GM18508 (cell line): Measurements from ENCODE around the gene SLC24A4.

Experiments
- ATAC-seq: cut with Tn5 transposase; IDR thresholded peaks from one replicate; pipeline ENCODE4 v1.9.1; 2021; ENCODE audit warnings: moderate number of reproducible peaks; ENCODE audit not compliant: insufficient read depth, unreplicated experiment

The SLC24A4 gene, protein sequence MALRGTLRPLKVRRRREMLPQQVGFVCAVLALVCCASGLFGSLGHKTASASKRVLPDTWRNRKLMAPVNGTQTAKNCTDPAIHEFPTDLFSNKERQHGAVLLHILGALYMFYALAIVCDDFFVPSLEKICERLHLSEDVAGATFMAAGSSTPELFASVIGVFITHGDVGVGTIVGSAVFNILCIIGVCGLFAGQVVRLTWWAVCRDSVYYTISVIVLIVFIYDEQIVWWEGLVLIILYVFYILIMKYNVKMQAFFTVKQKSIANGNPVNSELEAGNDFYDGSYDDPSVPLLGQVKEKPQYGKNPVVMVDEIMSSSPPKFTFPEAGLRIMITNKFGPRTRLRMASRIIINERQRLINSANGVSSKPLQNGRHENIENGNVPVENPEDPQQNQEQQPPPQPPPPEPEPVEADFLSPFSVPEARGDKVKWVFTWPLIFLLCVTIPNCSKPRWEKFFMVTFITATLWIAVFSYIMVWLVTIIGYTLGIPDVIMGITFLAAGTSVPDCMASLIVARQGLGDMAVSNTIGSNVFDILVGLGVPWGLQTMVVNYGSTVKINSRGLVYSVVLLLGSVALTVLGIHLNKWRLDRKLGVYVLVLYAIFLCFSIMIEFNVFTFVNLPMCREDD

GRCh38 chr14:92323011-92323915 is at the start of gene SLC24A4:
SLC24A4 (plus strand) TSS chr14:92323165; CDS start chr14:92323831, 666 bp downstream.
- no peak for ATAC-seq

GRCh38 chr14:92273166-92273565 is 49.8 kb upstream of the SLC24A4 start:
- ATAC-seq: no peak

DNA sequence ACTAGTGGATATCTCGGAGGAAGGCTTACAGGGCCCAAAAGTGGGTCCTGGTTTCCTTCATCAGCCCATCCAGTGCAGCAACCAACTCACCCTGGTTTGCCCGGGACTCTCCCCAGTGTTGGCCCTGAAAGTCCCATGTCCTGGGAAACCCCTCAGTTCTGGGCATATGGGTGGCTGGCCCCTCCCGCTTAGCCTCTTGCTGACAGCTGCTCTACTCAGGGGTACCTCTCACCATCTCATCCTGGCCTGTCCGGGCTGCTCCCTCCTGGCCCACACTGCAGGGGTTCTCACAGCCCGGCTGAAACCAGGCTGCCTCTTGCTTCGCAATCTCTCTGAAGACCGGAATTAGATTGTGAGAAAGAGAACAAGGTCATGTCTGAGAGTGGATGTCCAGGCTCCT is 48.9 kb upstream of the SLC24A4 start:
- no peak for ATAC-seq

DNA sequence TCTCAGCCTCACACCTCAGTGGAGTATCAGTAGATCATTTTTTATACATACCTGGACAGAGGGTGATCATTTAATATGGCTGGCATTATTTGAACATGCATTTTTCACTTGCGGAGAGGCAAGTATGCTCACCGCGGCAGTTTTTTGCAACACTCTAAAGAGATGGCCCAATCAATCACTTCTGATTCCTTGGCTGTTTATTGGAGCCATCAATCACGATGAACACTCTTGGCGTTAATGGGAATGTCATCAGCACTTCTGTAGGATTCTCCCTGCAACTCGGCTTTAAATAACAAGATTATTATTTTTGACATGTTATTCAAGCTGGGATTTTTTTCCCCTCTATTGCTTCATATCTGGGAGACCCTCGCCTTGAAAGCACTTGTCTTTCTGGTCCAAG is 46.9 kb upstream of the SLC24A4 start:
- ATAC-seq: no peak

GRCh38 chr14:92277031-92277430 is 45.9 kb upstream of the SLC24A4 start:
- ATAC-seq: no peak

DNA sequence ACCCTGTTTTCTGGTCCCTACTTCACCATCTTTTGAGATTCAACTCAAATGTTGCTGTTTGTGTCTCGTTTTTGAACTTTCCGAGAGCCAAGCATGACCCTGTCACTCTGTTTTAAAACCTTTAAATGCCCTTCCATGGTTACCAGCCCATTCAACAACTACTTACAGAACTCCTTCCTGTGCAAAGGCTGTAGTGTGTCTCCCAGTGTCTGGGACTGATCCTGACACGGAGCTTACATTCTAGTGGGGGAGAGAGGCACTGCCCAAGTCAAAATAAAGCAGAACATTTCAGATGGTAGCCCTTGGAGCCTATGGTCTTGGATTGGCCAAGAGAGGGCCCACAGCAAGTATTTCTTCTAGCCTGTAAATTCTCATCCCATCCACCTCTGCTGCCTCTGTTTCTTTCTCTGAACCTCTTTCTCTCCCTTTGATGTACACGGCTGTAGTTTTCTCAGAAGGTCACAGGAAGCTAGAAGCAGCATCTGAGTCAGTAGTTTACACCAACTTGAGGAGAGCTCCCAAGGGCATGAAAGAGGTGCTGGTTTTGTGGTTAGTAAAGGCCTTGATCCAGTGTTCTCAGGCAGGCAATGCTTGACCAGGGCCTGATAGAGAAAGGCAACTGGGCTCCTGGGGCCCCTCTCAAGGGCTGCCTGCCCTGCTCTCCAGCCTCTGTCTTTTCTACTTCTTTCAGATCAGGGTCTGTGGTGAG is 42.3 kb upstream of the SLC24A4 start:
- ATAC-seq: no peak

GRCh38 chr14:92282669-92283068 is 40.3 kb upstream of the SLC24A4 start:
- ATAC-seq: no peak

DNA sequence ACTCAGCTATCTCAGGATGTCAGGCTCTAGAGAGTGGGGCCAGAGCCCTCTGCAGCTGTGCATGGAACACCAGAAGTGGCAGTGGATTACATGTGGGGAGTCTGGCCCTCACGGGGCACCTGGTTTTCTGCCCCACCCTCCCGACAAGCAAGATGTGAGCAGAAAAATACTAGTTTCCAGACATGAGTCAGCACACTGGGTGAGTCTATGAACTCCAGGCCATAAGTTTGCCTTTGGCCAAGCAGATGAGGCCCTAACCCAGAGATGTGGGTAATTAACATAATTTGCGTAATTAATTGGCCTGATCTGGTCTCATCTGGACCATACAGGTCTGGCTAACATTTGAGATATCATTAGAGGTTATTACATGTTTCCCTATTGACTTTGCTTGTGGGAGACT is 37.7 kb upstream of the SLC24A4 start:
- ATAC-seq: no peak

DNA sequence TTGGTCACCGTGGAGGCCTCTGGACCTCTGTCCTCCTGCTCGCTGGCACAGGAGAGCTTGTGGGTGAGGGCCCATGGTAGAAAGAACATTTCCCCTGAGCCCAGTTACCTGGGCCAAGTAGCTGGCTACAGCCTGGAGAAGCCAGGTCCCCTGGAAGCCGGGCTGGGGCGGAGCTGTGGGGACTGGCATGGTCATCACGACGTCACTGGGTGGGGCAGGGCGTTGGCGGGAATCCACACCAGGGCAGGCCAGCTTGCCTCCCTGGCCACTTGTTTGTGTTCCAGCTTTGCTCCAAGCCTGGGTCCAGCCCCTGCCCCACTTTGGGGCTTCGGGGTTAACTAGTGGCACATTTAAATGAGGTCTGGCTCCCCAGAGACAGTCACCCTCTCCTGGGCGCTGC is 35.0 kb upstream of the SLC24A4 start:
- no peak for ATAC-seq

- no peak for ATAC-seq
Measured at GRCh38 chr14:92288994-92289660, 33.8 kb upstream of the SLC24A4 start.

GRCh38 chr14:92292673-92293072 is 30.3 kb upstream of the SLC24A4 start:
- no peak for ATAC-seq

DNA sequence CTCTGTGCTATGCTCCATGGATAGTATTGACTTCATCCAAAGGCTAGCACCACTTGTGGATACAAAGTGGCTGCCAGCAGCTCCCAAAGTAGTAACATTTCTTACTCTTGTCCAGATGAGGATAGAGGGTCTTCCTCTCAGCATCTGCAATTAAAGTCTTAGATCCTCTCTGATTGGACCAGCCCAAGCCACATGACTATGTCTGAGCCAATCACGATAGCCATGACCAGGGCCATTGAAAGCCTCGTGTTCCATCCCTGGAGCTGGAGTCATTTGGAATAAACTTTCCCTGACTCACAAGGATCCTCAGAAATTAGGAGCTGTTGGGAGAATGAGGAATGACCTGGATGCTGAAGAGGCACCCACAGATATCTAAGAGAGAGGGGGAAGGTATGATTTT is 28.5 kb upstream of the SLC24A4 start:
- ATAC-seq: no peak

DNA sequence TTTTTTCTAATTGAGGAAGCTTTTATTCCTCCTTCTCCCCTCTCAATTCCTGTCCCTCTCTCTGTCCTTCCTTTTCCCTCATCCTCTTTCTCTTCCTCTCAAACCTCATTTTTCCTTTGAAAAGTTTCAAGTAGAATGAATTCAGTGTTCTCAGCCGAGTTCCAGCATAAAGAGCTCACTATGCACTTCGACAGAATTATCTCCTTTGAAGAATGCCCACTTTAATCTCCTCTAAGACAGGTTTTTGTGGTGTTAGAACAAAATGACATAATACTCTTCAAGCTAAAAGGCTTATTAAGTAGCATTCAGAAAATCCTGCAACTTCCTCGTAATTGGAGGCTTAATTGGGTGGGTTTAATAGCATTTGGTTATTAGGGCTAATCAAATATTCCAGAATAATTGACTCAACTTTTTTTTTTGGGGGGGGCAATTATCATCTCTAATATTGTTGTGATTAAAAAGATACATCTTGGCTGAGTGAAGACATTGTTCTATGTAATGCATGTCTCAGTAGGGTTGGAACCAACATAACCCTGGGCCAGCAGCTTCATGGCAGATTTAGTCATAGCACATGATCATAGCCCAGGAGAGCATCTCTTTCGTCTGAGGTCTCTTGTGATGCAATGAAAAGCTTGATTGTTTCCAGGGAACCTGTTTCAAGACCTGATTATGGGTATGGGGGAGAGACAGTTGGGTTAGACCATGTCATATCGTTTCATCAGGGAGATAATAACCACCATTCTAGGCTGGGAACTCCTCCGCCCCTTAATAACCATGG is 25.0 kb upstream of the SLC24A4 start:
- no peak for ATAC-seq

DNA sequence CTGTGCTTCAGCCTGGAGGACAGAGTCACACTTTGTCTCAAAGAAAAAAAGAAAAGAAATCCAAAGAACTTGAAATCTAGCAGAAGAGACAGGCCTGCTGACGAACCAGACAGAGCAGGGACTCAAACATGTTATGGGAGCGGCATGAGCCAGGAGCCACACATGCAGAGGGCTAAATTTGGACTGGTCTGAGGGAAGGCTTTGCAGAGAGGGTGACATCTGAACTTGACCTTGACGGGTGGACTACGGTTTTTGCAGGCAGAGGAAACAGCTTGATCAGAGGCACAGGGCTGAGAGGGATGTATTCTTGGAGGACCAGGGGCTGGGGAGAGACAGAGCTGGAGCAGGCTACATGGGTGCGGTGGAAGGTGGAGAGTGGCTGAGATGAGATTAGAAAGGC is 20.5 kb upstream of the SLC24A4 start:
- ATAC-seq: no peak

GRCh38 chr14:92308716-92309115 is 14.2 kb upstream of the SLC24A4 start:
- no peak for ATAC-seq

GRCh38 chr14:92309968-92310530 is 12.9 kb upstream of the SLC24A4 start:
- no peak for ATAC-seq

GRCh38 chr14:92310776-92311375 is 12.1 kb upstream of the SLC24A4 start:
- ATAC-seq: no peak

DNA sequence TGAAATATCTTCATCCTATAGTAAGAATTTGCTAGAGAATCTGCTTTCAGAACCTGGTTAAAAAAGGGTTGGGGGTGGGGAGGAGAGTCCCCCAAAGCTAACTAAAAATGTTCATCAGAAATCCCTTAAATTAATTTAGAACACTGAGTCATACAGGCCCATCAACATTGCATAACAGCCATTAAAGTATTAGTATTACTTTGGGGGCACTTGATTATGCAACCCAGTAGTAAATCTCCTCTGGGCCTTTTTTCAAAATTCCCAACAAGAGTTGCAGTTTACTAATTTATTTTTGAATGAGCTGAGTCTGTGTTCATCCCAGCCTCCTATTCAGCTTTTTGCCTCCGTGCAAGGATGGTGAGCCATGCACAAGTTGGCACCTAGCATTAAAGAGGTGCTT is 8.8 kb upstream of the SLC24A4 start:
- no peak for ATAC-seq
